ENCODE measurements around the gene COL25A1.
"Not testable (repeated sequence)": the region's sequence is repeated elsewhere in the genome, so short reads cannot be mapped to it uniquely, and the experiment has no call there.

The COL25A1 gene

DNA sequence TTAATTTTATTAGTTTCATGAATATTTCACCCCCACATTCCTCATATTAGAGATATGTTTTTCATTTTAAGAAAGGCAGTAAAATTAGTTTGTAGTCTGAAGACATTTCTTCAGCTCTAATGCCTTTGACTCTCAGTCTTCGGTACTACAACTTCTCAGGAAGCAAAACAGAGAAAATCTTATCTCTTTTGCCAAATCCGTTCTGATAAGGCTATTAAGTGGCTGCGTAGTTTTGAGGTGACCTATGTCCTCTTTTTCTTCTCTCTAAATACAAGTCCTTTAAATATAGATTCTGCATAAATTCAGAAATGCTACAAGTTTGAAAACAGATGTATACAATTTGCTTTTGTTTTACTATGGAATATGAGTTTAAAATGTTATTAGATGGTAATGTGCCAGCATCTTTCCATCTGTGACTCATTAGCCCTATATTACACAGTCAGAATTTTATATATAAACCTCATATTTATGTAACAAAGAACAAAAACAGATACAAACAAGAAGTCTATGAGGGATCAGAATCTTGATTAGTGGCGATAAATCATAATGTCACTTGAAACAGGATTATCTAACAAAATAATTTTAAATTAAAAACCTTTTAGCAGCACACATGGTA lies 358.4 kb downstream of the COL25A1 start:
- no peak for DNase-seq

DNA sequence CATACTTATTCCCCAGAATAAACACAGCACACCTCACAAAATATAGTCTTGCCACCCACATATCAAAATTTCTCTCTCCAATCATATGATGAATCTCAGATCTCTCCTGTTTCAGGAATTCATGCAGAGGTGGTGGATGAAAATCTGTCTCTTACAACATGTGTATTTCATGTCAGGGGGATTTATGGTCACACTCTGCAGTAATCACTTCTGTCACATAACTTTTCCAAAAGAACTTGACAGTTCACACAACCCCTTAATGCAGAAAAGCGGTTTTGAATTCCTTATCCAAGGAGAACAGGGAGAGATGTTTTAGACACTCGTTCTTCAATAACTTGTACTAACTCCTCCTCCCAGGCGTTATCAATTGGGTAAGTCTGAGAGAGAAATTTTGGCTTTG lies 359.1 kb downstream of the COL25A1 start:
- DNase-seq: no peak

DNA sequence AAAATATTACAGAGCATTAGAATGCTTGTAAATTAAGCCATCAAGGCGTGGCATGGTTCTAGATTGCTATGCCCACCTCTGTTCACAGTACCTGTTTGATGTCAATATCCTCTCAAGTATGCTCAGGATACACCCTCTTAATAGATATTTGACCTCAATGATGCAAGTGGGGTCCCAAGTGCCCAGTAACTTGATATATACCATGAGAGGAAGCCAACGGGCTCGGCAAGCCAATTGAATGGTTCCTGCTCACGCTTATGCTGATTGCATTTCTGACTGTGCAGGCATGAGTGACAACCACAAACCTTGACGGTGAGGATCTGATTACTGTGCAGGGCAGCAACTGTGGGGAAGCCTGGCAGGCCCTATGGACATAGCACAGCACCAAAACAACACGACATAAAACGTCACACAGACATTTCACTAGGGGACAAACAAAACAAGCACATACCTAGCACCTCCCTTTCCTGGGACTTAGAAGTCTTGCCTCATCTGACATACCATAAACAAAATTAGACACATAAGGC lies 360.5 kb downstream of the COL25A1 start:
- no peak for DNase-seq

DNA sequence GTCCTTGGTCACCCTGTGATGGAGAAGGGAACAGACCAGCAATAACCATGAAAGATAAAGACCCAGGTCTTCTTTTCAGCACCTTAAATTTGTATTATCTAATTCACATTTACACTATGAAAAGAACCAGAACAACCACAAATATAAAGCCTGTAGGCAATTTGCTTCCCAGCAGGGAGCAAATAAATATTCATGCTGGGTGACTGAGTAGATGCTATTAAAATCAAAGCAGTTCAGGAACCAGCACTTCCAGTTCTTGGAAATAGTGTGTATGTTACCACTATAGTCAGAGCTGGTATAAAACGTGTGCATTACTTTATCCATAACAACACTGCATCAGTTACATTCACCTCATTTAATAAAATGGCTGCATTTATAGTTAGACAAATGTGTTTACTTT lies 361.8 kb downstream of the COL25A1 start:
- no peak for DNase-seq

DNA sequence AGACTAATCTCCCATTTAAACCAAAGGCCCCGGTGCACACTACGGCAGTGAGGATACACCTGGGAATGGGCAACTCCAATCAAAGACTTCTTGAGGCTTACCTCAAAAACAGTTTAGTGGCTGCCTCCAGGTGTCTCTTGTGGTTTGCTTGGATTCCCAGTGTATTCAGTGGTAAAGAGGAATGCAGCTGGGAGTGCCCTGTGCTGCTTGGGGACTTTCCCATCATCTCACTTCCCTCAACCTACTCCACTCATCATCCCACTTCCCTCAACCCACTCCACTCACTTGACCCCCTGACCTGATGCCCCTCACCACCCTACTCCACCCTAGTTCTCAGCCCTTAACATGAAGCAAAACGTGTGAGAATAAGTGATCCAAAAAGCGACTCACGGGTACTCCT lies 362.3 kb downstream of the COL25A1 start:
- no peak for DNase-seq

DNA sequence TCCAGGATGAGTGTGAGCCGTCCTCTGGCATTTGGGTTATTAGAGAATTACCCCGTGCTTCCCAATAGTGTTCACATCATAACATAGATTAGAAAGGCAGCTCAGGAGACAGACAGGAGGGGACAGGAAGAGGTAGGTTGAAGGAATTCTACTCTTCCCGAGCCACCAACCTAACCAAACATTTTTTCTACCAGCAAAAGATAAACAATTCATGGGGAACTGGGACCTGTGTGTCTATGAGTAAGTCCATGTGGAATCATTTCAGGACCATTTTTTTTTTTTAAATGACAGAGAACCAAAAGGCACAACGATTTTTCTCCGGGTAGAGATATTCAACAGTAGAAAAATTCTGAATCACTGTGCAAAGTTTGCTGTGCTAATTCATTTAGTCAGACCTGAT lies 365.4 kb downstream of the COL25A1 start:
- DNase-seq: no peak

DNA sequence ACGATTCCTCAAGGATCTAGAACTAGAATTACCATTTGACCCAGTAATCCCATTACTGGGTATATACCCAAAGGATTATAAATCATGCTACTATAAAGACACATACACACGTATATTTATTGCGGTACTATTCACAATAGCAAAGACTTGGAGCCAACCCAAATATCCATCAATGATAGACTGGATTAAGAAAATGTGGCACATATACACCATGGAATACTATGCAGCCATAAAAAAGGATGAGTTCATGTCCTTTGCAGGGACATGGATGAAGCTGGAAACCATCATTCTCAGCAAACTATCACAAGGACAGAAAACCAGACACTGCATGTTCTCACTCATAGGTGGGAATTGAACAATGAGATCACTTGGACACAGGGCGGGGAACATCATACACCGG lies 368.5 kb downstream of the COL25A1 start:
- DNase-seq: not testable (repeated sequence)

DNA sequence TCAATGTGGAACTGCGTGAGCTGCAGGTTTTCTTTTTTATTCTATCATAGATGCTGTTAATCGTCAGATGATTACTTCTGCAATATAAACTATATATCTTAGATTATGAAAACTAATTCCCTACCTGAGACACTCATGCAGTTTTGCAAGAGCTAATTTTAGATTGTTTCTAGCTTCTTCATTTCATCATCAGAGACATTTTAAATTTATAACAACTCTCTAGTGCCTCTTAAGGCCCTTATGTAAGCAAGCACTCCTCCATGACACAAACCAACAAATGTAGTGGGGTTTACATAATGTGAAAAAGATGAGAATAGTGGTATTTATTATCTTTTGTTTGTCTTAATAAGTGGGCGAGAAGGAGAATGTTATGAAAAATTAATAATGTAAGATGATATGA lies 369.4 kb downstream of the COL25A1 start:
- DNase-seq: no peak

DNA sequence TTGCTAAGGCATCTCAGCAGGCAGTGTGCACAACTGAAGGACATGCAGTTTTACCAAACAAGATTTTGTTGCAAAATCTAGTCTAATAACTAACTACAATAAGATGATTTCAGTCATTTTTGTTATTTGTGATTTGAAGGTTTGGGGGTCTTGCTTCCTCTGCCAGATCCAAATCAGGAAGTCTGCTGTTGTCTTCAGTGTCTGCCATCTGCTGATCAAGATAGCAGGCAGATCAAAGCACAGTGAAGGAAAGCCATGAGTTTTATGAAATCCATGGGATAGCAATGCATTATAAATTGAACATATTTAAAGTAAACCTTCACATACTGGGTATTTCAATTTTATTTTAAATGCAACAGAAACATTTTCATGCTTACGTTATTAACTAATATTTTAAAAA lies 370.5 kb downstream of the COL25A1 start:
- no peak for DNase-seq

DNA sequence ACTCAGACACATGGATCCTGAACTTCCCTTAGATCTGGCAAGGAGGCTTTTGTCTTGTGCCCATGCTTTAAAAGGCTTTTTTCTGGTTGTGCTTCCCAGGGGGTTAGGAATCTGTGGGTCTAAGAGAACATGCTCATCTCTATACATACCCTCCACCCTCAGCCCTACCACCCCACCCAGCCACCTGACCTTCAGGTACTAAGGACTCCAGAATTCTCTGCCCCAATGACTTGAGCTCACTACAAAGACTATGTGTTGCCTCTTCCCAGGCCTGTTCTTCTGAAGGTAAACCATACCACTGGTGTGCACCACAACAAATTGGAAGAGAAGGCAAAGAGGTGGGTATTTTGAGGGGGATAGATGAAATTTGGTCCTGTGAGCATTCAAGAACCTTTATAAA lies 372.3 kb downstream of the COL25A1 start:
- DNase-seq: no peak

DNA sequence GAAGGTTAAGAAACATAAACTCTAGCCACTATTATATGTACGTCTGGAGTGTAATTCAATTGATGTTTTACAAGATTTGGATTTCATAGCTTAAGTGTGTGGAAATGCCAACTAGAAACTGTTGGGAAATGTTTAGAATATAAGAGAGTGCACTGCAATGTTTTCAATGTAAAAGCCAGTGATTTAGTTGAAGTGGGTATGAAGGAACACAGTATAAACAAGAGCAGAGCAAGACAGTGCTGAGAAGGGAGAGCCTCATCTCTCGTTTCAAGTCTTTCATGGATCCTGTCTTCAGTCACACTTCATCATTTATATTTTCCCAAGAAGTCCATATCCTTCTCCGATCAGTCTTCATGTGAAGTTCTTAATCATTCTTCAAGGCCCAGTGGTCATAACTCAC lies 375.7 kb downstream of the COL25A1 start:
- no peak for DNase-seq

DNA sequence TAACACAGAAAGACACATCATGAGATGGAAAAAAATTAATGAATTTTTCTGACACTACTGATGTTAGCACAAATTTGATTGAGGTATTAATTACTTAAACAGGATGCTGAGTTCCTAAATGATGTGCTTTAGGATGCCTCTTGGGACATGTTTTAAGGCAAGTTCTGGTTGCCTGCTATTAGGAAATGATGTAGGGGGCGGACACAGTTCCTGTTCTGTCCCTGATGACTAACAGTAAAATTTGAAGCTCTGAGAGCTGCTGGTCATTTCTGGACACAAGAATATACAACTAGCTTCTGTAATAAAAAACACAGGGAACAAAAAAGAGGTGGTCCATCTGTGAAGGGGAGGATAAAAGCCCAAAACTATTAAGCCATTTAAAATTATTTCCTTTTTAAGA lies 376.4 kb downstream of the COL25A1 start:
- DNase-seq: no peak

DNA sequence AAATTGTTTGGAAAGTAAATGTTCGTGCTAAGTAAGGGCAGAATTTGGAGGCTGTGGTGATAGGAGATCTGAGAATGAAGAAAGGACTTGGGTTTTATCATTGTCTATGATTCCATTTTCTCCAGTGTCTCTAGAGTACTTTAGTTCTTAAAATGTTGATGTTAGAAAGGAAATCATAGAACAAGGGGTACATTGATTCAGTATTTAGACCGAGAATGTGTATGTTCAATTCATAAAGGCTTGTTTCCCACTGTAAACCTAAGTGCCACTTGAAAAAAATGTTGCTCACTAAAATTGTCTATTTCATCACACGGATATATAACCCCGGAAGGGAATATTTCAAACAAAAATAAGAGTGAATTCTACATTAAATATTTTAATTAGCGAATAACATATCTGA lies 380.3 kb downstream of the COL25A1 start:
- DNase-seq: no peak

DNA sequence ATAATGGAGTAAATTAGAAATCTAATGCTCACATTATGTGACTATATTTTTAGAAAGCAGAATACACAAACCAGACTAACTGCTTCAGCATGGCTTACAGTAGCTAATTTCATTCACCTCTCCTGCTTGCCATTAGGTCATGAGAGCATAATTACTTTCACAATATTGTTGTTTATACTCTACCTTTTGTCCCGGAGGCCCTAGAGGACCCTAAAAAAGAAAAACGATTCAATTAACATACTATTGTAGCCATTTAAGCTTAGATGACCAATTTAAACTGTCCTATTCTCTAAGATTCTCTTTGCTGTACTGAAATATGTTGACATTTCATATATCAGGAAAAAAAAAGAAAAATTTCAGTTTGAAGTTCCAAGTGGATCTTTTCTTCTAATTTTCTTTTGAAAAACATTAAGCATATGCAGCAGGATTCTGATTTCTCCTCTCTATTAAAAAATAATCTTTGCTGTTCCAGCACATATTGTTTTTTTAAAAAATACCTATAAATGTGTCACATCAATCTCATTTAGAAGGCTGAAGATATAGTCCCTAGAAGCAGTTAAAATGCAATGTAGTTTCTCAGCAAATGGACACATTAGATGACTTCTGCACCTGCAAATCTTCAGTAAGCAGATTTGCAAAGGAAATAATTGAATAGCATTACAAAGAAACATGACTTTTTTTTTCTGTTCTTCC lies 381.9 kb downstream of the COL25A1 start:
- DNase-seq: no peak

DNA sequence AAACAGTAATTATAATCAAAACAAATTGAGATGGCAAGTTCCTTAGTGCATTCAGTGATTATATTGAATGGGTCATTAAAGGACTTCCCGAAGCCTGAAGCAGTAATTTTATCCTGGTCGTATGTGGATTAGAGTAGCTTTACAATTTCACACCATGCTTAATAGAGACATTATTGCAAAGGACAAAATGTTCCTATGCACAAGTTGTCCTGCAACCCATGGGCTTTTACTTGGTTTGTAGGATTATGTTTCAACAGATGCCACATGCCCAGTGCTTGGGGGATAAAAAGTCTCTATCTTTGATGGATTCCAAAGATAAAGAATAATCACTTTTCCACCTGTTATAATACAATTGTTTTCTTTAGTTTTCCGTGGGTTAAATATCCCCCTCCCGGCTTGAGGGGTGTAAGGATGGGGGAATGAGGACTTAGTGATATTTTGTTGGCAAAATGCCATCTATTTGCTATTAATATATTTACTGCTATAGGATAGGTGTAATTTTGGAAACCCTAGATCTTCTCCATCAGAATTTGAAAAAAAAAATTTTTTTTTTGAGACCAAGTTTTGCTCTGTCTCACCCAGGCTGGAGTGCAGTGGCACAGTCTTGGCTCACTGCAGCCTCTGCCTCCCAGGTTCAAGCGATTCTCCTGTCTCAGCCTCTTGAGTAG lies 383.1 kb downstream of the COL25A1 start:
- DNase-seq: no peak

DNA sequence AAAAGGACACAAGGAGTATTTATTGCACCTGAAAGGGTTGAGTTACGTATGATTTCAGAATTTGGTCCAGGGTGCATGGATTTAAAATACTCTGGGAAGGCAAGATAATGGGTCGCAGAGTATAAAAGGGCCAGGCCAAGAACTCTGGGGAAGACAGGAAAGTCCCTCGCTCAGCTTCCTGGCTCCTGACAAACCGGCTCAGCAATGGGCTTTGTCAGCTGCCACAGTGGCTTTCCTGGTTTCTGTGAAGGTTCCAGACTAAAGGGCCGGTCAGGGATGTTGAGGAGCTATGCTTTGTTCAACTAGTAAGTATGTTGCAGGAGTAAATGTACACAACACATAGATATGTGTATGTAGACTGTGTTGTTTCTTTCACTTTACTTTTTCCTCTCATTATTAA lies 385.2 kb downstream of the COL25A1 start:
- DNase-seq: no peak

DNA sequence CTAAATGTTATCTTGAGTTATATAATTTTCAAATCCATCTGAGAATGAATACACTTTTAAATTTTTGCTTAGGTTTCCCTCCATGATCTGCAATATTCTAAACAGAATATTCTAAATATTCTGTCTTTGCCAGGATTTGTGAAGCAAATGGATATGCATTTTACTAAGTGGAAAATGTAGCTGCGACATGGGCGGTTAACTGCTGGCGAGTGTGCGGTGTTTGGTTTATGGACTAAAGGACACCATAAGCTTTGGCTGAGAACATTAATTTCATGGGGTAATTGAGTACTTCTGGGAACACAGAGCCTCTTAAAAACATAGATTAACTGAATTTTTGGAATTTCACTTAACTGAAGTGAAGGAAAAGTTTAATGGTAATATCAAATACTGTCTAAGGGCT lies 385.8 kb downstream of the COL25A1 start:
- DNase-seq: no peak

DNA sequence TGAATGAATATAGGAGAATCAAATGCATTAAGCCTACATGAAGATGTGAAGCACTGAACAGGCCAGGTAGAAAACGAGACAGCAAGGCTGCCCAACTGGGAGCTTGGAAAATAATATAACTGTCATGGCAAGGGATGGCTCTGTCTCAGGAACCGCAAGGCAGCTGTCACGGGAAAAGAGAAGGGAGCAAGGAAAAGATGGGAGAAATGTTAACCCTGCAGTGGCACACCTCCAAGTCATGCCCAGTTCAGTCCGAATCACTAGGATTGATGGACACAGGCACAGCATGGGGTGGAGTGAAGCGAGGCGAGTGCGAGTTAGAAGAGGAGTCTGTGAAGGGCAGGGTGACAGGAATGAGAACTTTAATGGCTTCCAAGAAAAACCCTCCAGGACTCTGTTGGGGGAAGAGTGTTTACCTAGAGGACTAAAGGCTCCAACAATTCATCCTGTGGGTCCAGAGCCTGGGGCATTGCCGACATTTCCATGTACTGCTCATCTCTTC lies 395.5 kb downstream of the COL25A1 start:
- no peak for DNase-seq

DNA sequence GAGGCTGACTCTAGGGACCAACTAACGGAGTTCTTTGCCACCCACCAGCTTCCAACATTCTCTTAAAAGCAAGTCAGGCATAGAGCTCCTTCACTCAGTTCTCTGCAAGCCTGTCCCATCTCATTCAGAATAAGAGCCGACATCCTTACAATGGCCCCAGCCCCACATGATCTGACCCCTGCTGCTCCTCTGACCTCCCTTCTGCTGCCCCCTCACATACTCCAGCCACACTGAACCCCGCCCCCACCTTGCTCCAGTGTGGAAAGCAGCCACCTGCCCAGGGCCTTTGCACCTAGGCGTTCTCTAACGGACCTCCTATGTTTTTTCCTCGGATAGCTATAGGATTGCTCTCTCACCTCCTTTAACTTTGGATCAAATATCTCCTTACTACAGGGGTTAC lies 396.5 kb downstream of the COL25A1 start:
- no peak for DNase-seq

DNA sequence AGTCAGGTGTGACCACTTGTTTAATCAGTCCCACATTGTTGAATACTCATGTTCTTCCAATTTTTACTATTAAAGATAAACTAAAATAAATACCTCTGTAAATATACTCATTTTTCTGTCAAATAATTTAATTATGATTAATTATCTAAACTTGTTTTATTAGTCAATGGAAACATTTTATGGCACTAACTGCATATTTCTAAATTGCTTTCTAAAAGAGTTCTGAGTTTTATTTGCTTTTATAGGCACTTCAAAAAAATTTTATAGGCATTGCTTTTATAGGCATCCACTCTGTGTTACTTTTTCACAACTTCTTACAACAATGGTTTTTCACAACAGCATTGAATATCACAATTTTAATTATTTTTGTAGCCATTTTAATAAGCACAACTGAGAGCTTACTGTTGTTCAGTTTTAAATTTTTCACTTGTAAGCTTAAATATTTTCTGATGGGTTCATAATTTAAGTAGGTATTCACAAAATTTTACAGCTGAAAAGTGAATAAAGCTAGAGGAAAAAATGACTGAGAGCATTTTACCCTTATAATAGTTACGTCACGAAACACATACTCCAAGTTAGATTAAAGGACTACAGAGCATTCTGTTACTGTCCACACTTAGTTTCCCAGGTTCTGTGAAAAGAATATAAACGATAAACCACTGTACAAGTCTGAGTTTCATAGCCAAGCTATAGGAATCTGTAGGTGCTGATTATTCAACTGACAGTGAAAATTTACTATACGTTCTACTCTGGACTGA lies 398.8 kb downstream of the COL25A1 start:
- DNase-seq: no peak

DNA sequence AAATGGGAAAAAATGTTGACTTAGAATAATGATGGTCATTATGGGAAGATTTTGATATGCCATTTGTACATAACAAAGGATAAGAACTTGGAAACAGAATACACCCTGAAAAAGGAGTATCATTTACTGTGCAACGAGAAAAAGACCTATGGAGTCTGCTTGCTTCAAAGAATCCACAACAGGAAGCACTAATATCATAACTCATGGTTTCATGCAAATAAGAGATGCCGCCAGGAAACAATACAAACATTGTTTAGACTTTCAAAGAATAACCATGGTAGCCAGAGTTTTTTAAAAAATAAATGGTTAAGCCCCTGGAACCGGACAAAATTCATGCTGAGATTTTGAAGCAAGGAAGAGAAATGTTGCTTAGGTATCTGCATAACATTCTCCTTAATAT lies 399.7 kb downstream of the COL25A1 start:
- DNase-seq: no peak

DNA sequence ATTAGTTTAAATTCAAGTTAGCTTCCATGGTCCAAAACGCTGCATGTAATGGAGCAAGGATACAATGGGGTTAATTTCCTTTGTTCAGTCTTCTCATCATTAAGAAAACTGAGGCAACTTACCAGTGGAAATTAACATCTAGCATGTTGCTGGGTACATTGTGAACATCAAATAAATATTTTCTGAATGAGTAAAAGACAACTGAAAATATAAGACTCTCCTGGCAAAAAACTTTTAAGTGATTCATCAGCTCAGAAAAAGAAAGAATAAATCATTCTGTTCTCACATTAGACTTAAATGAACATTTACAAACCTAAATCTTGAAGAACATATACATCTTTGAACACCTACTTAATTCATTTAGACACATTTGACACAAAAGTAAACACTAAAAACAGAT lies 401.2 kb downstream of the COL25A1 start:
- DNase-seq: no peak

DNA sequence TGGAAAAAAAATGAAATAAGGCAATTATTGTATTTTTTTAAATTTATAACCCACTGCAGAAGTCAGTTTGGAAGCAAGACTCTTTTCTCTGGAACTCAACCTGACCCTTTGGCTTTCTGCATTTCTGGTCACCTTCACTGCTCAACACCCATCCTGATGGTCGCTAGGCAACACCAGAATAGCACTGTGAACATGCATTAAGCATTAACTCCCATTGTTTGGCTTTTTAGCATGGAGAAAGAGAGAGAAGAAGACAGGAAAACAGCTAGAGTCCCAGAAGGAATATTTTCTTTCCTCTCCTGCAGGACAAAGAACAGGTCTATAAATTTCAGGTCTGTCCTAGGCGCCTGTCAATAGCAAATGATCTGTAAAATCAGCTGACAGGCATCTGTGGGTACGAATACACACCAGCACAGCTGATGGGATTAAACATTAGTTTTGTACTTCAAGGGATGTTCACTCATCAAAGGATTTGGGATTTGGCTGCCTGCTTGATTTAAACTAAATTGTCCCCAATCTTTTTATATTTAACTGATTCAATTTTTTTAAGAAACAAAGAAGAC lies 402.4 kb downstream of the COL25A1 start:
- DNase-seq: no peak

Measured in COR-L47 (cell line).